ENCODE data around the gene TIMM10.

TIMM10 gene

DNA sequence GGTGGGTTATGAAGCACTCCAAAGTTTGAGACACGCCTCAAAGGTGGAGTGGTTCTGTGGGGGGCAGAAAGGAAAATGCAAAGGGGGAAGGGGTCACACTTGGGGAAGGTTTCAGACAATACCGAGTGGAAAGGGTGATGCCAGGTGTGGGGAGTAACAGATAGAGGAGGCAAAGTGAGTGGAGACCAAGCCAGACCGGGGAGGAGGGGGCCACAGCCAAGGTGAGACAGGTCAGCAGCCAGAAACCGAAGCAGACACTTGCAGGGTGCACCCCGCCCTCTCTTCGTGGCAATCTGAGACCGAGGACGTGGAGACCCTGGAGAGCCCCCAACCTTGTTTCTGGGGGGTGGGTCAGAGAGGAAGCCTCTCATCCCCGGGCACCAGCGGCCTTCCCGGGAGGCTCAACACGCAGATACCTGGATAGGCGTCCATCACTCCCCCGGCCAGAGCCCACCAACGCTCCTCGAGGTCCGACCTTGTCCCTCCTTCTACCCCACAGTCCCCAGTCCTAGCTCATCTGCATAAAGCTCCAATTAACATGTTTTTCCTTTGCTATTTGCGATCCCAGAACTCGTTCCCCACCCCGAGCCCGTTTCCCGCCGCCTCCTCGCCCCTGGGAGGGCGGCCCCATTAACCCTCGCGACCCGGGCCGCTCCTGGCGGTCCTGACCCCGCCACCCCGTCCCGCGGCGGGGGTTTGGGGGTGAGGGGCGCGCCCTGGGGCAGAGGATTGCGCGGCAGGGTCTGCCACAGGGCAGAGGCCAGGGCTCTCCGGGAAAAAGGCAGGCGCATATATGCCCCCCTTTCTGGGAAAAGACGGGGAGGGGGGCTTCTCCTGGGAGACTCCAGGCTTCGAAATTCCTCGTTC lies 48.4 kb downstream of the TIMM10 start:
- no peak for DNase-seq

DNA sequence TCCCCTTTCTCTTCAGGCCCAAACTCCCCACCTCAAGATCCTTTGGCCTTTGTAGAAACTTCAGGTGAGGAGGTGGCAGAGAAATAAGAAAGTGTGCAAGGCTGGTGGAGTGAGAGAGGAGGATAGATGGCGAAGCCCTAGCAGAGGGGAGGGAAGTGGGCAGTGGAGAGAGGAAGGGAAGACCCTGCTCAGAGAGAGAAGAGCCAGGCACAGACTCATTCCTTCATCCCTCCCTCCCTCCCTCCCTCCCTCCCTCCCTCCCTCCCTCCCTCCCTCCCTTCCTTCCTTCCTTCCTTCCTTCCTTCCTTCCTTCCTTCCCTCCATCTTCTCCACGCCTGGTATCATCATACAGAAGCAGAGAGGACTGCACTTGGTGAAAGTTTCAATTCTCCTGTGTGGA lies 49.2 kb downstream of the TIMM10 start:
- no peak for DNase-seq

DNA sequence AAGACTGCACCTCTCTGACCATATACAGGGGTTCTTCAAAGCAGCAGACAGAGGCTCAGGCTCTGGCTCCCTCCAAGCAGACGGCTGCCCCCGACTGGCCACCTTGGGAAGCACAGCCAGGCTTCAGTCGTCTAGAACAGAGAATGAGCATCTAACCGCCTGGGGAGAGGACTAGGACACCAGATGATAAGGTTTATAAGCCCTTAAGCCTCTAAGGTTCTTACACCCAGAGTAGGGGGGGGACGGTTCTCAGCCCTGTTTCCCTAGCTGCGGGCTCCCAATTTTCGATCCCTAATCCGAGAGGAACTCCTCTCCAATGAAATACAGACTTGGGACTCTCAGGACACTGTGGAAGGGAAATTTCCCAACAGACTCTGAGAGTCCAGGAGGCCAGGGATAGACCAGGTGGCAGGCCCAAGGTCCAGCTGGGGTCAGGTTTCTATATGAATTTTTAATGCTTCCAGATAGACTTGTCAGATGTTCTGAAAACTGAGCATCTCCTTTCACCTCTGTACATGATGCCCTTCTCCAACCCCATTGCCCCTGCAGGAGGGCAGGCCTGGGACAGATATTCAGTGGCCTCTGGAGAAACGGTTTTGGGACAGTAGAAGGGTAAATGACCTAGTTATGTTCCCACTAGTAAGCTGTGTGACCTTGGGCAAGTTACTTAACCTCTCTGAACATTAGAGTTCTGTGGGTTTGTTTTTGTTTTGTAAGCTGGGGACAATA lies 50.0 kb downstream of the TIMM10 start:
- peak; percentile 58 for DNase-seq

DNA sequence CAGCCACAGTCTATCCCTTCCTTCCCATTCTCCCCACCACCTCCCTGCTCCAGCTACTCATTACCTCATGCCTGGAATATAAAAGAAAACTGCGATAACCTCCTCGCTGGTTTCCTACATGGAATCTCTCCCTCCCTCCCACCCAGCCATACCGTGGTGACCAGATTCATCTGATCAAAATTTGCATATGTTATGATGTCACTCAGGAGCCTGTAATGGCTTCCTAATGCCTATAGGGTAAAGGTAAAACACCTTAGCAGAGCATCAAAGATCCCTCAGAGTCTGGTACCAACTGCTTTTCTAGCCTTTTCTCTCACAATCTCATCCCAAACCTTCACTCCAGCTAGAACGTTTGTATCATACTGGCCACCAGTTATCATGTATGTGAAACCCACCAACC lies 50.6 kb downstream of the TIMM10 start:
- DNase-seq = no peak

DNA sequence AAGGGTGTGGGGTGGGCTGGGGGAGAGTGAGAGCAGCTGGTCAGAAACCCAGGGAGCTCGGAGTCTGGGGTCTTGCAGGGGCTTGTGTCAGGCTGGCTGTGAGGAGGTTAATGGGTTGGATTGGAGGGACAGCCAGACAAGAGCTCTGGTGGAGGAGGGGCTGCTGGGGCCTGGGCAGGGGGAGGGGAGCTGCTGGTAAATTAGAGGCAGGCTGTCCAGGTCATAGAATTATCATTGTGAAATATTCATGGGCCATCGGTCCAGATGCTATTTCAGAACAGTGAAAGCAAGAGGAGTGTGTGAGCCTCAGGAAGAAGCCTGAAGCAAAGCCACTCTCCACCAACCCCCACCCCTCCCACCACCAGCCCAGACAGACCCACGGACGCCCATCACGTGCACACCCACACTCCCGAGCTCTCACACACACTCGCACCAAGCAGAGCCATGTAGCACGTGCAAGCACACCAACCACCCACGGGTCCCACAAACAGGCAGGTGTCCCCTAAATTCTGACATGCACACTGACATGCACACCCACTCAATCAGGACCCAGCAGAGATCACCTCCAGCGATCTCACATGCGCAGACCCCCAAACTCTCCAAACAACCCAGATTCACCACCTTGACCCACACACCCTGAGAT lies 51.4 kb downstream of the TIMM10 start:
- DNase-seq = no peak

Measured in activated gamma-delta T cell treated with Interleukin-2 at 50 U/mL for 16 hours (primary cell).